Lower leg skin (tissue), 3 donors: Measurements from ENCODE around the gene ZDHHC12.

Source experiments
- POLR2A ChIP-seq, 2 donors: fragments of 450-650 bp; IDR thresholded peaks; one replicate each; pipeline ENCODE4 v1.6.1; 2016 to 2017; ENCODE audit warnings: antibody characterized with exemption in 2 of 2, mild to moderate bottlenecking in 1 of 2, moderate library complexity in 1 of 2
- TF ChIP-seq, protein P1 (sequence below), 3 donors: fragments of 450-650 bp; IDR thresholded peaks; one replicate each; pipeline ENCODE4 v1.5.1; 2016; ENCODE audit warnings: antibody characterized with exemption in 3 of 3, mild to moderate bottlenecking in 3 of 3, moderate library complexity in 2 of 3

DNA sequence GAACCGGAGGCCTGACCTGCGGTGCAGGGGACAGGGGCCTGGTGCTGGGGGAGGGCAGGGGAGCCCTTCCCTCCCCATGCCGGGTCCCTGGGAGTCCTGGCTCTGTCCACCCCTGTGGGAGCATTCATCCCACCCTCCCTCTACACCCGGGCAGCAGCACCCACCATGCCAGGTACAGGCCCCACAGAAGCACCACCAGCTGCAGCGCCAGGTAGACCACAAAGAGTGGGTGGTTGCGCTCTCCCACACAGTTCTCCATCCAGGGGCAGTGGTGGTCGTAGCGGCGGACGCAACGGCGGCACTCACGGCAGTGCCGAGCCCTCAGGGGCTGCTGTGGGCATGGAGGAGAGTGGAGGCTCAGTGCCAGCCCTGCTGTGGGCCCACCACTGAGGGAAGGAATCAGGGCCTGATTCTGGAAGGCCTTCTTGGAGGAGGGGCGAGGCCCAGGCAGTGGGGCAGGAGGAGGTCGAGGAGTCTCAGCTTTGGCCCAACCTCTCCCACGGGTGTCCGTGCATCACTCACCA lies 2.4 kb downstream of the ZDHHC12 start:
- TF ChIP-seq, protein P1, sequence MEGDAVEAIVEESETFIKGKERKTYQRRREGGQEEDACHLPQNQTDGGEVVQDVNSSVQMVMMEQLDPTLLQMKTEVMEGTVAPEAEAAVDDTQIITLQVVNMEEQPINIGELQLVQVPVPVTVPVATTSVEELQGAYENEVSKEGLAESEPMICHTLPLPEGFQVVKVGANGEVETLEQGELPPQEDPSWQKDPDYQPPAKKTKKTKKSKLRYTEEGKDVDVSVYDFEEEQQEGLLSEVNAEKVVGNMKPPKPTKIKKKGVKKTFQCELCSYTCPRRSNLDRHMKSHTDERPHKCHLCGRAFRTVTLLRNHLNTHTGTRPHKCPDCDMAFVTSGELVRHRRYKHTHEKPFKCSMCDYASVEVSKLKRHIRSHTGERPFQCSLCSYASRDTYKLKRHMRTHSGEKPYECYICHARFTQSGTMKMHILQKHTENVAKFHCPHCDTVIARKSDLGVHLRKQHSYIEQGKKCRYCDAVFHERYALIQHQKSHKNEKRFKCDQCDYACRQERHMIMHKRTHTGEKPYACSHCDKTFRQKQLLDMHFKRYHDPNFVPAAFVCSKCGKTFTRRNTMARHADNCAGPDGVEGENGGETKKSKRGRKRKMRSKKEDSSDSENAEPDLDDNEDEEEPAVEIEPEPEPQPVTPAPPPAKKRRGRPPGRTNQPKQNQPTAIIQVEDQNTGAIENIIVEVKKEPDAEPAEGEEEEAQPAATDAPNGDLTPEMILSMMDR (IDR thresholded peaks at IDR 0.05): no peak
- TF ChIP-seq POLR2A (IDR thresholded peaks at IDR 0.05): no peak
